ENCODE results near the gene ZNF664.

GRCh38 chr12:123952037-123952436 lies 21.0 kb upstream of the ZNF664 start:
- no peak for TF ChIP-seq EZH2 (IDR thresholded peaks at IDR 0.05; ENCODE audit: insufficient read depth, poor library complexity, severe bottlenecking)
- no peak for TF ChIP-seq EZH2phosphoT487 (IDR thresholded peaks at IDR 0.05; ENCODE audit: insufficient read depth, low read depth)

Measured in GM23248 (cell line).